GM19193 (cell line): ENCODE results near the gene RNF31.

Experiments
- POLR2A ChIP-seq: IDR thresholded peaks from 4 replicates; pipeline ENCODE4 v1.6.1; 2011; ENCODE audit not compliant: insufficient read depth, insufficient read length; ENCODE audit errors: extremely low read depth

The RNF31 gene

DNA sequence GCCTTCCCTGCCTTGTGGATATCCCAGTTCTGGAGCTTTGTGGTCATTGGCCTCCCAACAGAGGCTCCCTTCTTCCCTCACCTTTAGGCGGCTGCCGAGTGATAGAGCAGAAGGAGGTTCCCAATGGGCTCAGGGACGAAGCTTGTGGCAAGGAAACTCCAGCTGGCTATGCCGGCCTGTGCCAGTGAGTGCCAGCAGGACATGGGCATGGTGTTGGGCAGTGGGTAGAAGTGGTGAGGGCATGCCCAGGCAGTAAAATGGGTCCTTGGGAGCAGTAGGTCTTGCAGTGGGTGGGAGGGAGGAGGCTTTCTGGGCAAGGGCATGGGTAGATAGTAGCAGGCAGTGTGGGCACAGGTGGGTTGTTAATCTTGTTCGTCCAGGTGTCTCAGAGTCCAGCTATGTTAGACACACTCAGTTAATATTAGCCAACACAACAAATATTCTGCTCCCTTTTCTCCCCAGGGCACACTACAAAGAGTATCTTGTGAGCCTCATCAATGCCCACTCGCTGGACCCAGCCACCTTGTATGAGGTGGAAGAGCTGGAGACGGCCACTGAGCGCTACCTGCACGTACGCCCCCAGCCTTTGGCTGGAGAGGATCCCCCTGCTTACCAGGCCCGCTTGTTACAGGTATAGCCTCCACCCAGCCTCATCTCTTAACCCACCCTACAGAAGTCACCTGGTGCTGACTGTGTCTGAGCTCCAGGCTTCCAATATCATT is 12.6 kb downstream of the RNF31 start:
- TF ChIP-seq POLR2A = no peak

- no peak for TF ChIP-seq POLR2A
These were observed 13.2 kb downstream of the RNF31 start for GRCh38 chr14:24160499-24160849.

DNA sequence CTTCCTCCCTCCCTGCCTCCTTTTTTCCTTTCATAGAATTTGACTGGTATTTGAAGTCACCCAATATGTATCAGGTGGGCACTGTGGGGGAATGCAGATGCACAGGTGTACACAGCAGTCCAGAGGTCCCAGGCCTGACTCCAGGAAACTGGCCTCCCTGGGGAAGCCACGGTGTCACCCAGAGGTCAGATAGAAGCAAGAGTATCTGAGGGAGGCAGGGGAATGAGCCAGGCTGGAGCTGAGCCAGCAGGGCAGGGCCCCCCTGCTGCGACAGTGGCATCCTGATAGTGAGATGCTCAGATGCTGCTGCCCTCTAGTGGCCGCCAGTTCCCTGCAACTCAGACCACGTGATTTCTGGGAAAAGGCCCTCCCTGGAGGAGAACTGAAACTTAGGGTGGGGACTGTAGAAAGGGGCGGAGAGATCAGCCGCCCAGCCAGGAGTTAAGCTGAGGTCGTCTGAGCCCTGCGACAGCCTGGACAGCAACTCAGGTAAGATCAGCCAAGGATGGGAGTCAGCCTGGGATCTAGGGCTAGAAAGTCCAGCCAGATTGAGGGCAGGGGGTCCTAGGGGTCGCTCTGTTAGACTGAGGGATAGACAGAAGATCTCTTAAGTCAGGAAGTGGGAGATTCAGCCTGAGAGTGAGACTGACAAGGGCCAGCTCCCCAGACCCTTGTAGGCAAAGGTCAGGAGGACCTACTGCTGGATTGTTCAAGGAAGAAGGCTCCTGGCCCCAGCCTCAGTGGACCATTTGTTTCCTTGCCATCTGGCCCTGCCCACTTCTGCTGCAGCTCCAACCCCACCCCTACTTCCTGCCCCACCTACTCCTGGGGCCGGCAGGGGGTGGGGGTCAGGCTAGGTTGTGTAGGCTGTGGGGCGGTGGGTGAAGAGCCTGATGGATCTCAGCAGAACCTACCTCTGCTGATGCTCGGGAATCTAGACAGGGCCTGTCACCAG is 13.8 kb downstream of the RNF31 start, which contains the start of gene IRF9:
Gene IRF9 (plus strand): TSS at position 416 of the 955 bp plus-strand sequence. CDS start 880 bp downstream, outside the sequence.
- TF ChIP-seq POLR2A = peak; percentile 98

- no peak for TF ChIP-seq POLR2A
These were observed 14.8 kb downstream of the RNF31 start for GRCh38 chr14:24162093-24162492.

DNA sequence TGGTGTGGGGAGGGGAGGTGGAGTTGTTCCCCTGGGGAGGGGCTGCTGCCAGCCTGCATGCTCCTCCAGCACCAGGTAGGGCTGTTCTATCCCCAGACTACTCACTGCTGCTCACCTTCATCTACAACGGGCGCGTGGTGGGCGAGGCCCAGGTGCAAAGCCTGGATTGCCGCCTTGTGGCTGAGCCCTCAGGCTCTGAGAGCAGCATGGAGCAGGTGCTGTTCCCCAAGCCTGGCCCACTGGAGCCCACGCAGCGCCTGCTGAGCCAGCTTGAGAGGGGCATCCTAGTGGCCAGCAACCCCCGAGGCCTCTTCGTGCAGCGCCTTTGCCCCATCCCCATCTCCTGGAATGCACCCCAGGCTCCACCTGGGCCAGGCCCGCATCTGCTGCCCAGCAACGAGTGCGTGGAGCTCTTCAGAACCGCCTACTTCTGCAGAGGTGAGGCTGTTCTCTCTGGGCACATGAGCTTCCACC is 17.3 kb downstream of the RNF31 start:
- no peak for TF ChIP-seq POLR2A

DNA sequence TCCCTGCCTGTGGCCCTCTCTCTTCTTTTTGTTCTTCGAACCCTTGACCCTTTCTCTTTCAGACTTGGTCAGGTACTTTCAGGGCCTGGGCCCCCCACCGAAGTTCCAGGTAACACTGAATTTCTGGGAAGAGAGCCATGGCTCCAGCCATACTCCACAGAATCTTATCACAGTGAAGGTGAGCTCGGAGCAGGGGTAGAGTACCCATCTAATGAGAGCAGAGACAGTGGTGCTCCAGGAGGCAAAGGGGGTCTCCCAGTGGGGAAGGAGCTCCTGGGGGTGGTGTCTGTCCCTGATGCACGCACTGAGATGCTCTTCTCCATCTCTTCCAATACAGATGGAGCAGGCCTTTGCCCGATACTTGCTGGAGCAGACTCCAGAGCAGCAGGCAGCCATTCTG is 18.5 kb downstream of the RNF31 start:
- no peak for TF ChIP-seq POLR2A

DNA sequence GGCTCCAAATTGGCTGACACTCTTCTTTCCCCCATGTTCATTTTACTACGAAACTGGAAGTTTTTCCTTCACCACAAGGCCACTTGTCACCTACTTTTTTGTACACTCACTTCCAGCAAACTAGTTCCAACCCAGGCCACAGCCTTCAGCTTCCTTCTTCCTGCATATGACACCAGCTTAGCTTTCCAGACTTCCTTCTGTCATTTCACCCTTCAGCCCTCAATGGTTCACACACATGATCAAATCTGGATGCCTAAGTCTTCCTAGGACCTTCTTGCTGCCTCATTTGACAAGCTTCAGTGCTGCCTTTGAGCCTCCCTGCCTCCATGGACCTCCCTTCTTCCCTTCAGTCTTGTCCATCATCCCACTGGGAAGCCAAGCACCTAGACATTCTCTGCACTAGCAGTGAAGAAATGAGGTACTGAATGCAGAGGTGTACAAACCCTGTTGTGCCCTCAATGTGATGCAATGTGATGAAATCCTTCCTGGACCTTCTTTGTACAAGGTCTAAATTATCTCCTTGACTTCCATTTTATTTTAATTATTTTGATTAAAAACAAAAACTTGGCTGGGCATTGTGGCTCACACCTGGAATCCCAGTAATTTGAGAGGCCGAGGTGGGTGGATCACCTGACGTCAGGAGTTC is 20.3 kb downstream of the RNF31 start:
- TF ChIP-seq POLR2A = peak; percentile 39

DNA sequence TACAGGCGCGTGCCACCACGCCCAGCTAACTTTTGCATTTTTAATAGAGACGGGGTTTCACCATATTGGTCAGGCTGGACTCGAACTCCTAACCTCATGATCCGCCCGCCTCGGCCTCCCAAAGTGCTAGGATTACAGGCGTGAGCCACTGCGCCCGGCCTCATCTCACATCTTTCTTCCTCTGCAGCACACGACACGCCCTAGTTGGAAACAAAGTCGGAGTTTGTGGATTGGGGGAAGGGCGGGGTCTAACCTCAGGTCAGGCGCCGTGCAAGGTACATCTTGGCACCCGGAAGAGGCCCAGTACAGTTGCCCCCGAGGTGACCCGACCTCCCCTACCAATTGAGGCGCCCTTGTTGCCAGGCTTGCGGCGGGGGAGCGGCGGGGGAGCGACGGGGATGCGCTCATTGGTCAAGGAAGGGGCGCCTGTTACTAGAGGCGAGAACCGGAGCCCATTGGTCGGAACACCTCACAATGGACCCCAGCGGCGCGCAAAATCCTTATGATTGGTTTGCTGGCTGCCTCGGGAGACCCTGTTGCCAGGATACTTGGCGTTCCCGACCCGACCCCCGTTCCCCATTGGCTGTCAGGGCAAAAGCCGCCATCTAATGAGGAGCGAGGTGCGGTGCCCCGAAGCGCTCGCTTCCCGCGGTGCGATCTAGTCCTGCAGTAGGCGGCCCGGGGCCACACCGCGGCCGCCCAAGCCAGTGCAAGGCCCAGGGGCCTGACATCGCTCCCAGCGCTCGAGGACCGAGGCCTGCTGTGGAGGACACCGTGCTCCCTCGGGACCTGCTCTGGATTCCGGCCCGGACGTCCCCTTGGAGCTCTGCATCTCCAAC is 24.3 kb downstream of the RNF31 start, which contains the start of gene REC8:
Gene REC8 (plus strand): TSS at position 659 of the 839 bp plus-strand sequence. CDS start 473 bp downstream, outside the sequence.
- peak; percentile 75 for TF ChIP-seq POLR2A

- no peak for TF ChIP-seq POLR2A
These were observed 25.1 kb downstream of the RNF31 start for GRCh38 chr14:24172261-24172860.

DNA sequence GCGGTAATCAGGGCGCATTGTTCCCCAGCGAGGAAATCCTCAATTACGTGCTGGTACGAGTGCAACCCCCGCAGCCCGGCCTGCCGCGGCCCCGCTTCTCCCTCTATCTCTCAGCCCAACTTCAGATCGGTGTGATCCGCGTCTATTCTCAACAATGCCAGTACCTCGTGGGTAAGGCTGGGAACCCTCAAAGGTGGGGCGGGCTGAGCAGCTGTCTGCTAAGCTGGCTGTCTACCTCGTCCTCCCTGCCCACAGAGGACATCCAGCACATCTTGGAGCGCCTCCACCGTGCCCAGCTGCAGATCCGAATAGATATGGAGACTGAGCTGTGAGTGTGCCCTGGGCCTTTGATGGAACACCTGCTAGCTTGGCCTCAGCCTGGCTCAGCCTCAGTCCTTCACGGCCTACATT is 25.6 kb downstream of the RNF31 start:
- peak; percentile 16 for TF ChIP-seq POLR2A

DNA sequence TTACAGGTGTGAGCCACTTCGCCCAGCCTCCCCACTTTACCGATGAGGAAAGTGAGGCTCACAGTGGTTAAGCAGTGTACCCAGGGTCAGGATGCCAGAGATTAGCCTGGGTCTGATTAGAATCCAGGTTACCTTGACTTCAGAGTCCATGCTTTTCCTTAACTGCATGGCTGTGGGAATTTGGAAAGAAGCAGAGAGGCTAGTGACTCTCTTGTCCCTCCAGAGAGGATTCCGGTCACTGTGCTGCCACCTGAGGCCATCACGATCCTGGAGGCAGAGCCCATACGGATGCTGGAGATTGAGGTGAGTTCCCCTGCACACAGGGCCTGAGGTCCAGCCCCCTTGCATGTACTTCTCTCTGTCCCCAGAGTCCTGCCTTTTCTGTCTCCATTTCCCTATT is 29.3 kb downstream of the RNF31 start:
- TF ChIP-seq POLR2A = no peak

GRCh38 chr14:24177041-24177825 is 29.9 kb downstream of the RNF31 start:
- TF ChIP-seq POLR2A = no peak

GRCh38 chr14:24177891-24178290 is 30.6 kb downstream of the RNF31 start:
- TF ChIP-seq POLR2A = no peak
